ENCODE results near the gene PTRHD1.

PTRHD1 gene

GRCh38 chr2:24756789-24757188 lies 36.4 kb downstream of the PTRHD1 start:
- DNase-seq (ENCODE audit: low read depth in 2 of 2), result no peak

GRCh38 chr2:24754985-24755705 lies 38.0 kb downstream of the PTRHD1 start:
- DNase-seq (ENCODE audit: low read depth in 2 of 2), result no peak

- no peak for DNase-seq (ENCODE audit: low read depth in 2 of 2)
Observed at GRCh38 chr2:24749069-24749691, 44.0 kb downstream of the PTRHD1 start.

GRCh38 chr2:24747299-24747698 lies 45.9 kb downstream of the PTRHD1 start:
- no peak for DNase-seq (ENCODE audit: low read depth in 2 of 2)

- DNase-seq (ENCODE audit: low read depth in 2 of 2), result no peak
Observed at GRCh38 chr2:24745825-24746224, 47.4 kb downstream of the PTRHD1 start.

GRCh38 chr2:24744356-24744755 lies 48.8 kb downstream of the PTRHD1 start:
- DNase-seq (ENCODE audit: low read depth in 2 of 2), result no peak

- DNase-seq (ENCODE audit: low read depth in 2 of 2), result no peak
Observed at GRCh38 chr2:24743924-24744323, 49.3 kb downstream of the PTRHD1 start.

- DNase-seq (ENCODE audit: low read depth in 2 of 2), result no peak
Observed at GRCh38 chr2:24742730-24743129, 50.5 kb downstream of the PTRHD1 start.

- no peak for DNase-seq (ENCODE audit: low read depth in 2 of 2)
Observed at GRCh38 chr2:24740142-24740541, 53.0 kb downstream of the PTRHD1 start.
